Measurements from ENCODE around the gene SLC22A13. TPM values are rescaled to one million over a fixed set of nuclear protein-coding genes. Genes with fewer than 3 reads are reported as not detected.
"Not testable (repeated sequence)": the region's sequence is repeated elsewhere in the genome, so short reads cannot be mapped to it uniquely, and the experiment has no call there.

The SLC22A13 gene, protein sequence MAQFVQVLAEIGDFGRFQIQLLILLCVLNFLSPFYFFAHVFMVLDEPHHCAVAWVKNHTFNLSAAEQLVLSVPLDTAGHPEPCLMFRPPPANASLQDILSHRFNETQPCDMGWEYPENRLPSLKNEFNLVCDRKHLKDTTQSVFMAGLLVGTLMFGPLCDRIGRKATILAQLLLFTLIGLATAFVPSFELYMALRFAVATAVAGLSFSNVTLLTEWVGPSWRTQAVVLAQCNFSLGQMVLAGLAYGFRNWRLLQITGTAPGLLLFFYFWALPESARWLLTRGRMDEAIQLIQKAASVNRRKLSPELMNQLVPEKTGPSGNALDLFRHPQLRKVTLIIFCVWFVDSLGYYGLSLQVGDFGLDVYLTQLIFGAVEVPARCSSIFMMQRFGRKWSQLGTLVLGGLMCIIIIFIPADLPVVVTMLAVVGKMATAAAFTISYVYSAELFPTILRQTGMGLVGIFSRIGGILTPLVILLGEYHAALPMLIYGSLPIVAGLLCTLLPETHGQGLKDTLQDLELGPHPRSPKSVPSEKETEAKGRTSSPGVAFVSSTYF
- not detected for total RNA-seq
- long read RNA-seq = 0 reads

DNA sequence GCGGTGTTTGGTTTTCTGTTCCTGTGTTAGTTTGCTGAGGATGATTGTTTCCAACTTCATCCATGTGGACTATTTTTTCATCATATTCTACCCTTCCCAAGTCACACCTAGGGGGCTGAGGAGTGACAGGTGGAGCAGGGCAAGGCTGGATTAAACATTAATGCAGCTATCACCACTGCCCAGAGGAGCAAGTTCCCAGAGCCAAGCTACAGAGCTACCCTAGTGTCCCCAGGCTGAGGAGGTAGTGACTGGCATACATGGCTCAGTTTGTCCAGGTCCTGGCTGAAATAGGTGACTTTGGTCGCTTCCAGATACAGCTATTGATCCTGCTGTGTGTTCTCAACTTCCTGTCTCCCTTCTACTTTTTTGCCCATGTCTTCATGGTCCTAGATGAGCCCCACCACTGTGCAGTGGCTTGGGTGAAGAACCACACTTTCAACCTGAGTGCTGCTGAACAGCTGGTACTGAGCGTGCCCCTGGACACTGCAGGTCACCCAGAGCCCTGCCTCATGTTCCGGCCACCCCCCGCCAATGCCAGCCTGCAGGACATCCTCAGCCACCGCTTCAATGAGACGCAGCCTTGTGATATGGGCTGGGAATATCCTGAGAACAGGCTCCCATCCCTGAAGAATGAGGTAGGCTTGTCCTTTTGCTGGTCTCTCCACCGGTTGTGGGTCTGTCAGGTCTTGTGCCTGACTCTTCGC is at the start of gene SLC22A13:
SLC22A13 (plus strand) TSS at position 209 of the 704 bp plus-strand sequence; CDS start at position 258, 49 bp downstream.
- intact Hi-C loops (cut with micrococcal nuclease) = no loop called here
- no peak for DNase-seq
- no peak for ATAC-seq

DNA sequence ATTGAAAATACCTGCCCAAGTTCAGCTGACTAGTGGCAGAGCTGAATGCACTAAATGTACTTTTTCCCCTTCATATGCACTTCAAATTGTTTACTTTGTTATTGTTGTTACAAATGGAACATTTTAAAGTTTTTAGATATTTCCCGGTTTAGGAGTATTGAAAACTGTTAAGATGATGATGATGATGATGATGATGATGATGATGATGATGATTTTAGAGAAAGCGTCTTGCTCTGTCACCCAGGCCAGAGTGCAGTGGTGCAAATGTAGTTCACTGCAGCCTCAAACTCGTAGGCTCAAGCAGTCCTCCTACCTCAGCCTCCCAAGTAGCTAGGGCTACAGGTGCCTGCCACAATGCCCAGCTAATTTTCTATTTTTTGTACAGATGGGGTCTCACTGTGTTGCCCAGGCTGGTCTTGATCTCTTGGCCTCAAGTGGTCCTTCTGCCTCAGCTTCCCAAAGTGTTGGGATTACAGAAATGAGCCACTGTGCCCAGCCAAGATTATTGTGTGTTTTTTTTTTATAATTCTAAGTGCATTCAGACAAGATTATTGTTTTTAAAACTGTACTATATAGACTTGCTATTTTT is 45.9 kb upstream of the SLC22A13 start:
- intact Hi-C loops (cut with micrococcal nuclease) = no loop called here
- DNase-seq (no peak), ATAC-seq (no peak)

DNA sequence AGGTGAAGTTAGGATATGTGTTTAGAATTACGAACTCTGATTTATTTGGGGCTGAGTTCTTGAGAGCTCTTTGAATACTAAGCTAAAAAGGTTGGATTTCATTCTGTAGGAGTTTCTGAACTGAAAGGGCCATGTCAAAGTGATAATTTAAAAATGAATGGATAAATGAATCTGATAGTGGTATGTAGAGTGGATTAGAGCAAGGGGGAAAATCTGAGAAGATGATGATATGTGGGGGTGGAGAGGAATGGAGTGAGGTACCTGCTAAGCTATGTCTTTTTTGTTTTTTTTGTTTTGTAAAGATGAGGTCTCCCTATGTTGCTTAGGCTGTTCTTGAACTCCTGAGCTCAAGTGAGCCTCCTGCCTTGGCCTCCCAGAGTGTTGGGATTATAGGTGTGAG is 44.6 kb upstream of the SLC22A13 start:
- intact Hi-C loops (cut with micrococcal nuclease) = no loop called here
- DNase-seq = no peak
- ATAC-seq = no peak

DNA sequence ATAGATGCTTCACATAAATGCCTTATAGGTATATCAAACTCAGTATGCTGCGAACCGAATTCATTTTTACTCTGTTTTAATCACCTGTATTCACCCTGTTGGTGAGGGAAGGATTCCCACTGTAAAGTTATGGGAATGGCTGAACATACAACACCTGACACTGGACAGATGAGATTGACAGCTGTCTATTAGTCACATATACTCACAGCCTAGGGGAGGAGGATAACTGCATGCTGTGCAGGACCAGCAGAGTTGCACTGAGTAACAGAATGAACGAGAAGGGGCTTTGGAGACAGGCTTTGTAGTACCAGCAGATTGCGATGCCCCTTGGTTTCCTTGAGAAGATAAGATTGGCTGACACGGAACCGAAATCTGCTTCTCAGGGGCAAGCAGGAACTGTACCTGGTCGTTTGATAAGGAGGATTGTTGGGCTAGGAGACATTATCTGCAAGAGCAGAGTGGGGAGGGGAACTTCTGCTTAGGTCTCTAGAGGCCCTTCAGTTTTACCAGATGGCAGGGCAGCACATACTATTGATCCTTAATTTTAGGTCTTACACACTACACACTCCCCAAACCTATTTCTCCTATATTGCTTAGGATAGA is 43.5 kb upstream of the SLC22A13 start:
- ATAC-seq (no peak), DNase-seq (no peak)
- intact Hi-C loops (cut with micrococcal nuclease) = no loop called here

DNA sequence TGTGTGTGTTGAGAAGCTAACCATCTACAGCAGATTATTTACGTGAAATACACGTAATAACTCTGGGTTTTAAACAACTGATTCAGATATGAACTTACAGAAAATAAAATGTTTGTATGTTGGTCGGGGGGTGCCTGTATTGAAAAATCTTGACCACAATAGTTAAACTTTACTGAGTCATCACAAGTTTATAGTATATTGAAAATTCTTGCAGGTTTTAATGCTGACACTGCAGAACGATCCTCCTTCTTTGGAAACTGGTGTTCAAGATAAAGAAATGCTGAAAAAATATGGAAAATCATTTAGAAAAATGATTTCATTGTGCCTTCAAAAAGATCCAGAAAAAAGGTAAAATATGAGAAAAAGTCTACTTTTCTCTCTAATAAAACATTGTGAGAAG is 41.3 kb upstream of the SLC22A13 start:
- intact Hi-C loops (cut with micrococcal nuclease) = no loop called here
- no peak for ATAC-seq
- no peak for DNase-seq

DNA sequence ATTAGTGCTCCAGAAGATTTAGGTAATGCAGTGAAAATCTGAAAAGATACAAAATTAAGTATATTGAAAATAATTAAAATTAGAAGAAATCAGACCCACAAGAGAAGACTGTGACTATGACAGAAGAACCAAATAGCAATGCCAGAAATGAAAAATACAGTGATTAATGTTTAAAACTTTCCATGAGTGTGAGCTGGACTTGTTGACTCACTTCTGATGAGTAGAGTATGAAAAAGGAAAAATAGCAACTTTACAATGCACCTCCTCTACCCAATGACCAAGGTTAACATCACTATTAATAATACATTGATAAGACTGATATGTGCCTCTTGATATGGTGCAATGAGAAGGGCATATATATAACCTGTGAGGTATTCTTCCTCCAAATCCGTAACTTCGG is 39.3 kb upstream of the SLC22A13 start:
- ATAC-seq (no peak), DNase-seq (no peak)
- intact Hi-C loops (cut with micrococcal nuclease) = no loop called here

DNA sequence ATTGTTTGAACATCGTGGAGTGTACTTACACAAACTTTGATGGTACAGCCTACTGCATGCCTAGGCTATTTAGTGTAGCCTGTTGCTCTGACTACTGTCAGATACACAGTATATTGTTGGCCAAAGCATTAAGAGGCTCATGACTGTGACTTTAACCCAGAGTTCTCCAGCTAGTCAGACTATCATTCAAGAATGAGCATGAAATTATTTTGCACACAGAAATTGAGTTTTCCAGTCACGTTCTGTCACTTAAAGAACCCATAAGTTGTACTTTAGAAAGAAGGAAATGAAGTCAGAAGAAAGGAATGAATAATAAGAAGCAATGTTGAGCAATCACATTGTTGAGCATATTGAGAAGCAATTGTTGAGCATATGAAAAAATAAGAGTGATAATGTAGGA is 37.6 kb upstream of the SLC22A13 start:
- intact Hi-C loops (cut with micrococcal nuclease) = no loop called here
- peak; percentile 82 for ATAC-seq

DNA sequence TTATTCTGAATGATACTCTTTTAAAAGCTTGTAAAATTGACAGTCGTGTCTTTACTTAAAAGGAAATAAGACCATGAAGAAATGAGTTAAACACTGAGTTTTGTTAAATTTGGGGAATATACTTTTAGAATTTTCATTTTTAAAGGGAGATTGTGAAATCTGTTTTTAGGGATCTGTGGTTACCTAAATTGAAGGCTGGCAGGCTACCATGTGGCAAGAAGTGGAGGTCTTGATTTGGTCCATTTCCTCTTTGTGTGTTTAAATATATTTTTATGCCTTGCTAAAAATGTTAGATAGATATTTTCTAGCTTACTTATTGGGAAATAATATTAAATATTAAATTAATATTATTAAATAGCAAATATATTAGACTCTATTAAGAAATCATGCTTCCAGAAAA is 36.6 kb upstream of the SLC22A13 start:
- intact Hi-C loops (cut with micrococcal nuclease) = no loop called here
- DNase-seq (no peak), ATAC-seq (no peak)

More for the DNA sequence above, 37.6 kb upstream of the SLC22A13 start:
- DNase-seq = no peak

DNA sequence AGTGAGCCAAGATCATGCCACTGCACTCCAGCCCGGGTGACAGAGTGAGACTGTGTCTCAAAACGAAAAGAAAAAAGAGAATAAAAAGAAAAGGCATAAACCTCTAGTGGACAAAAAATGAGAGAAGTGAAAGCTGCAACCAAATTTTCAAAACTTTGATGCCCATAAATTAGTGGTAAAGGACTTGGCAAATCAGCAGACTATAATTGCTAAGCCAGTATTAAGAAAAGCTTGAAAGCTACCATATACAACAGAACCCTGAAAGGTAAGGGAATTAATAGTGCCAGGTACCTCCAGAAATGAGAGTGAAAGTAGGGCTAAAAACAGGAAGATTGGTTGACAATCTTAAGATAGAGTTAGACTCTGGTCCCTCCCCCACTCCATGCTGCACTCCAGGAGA is 32.9 kb upstream of the SLC22A13 start:
- intact Hi-C loops (cut with micrococcal nuclease) = no loop called here
- no peak for ATAC-seq
- no peak for DNase-seq

DNA sequence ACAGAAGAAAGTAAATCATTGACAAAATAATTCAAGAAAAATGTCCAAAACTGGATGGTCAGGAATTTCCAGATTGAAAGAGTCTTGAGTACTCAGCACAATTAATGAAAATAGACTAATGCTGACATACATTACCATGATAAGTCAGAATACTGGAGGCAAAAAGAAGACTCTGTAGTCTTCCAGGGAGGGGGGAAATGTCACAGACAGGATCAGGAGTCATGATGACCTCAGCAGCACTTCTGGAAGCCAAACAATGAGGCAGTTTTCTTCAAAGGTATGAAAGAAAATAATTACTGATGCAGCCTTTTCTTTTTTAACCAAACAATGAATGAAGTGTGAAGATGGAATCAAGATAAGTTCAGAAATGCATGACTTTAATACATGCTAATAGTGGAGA is 30.1 kb upstream of the SLC22A13 start:
- DNase-seq (no peak), ATAC-seq (no peak)
- intact Hi-C loops (cut with micrococcal nuclease) = no loop called here

DNA sequence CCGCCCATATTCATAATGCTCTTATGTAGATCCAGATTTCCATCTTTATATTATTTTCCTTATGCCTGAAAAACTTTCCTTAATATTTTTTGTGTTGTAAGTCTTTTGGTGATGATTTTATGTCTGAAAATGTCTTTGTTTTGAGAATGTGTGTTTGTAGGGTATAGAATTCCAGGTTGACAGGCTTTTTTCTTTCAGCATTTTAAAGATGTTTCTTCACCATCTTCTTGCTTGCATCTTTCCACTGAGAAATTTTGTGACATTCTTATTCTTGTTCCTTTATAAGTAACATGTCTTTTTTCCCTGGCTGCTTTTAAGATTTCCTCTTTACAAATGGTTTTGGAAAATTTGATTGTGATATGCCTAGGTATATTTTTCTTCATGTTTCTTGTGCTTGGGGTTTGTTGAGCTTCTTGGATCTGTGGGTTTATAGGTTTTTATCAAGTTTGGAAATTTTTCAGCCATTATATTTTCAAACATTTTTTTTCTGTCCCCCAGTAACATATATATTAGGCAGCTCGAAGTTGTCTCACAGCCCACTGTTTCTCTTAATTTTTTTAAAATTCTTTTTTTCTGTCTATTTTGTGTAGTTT is 27.1 kb upstream of the SLC22A13 start:
- no peak for ATAC-seq
- intact Hi-C loops (cut with micrococcal nuclease) = no loop called here
- DNase-seq = no peak

DNA sequence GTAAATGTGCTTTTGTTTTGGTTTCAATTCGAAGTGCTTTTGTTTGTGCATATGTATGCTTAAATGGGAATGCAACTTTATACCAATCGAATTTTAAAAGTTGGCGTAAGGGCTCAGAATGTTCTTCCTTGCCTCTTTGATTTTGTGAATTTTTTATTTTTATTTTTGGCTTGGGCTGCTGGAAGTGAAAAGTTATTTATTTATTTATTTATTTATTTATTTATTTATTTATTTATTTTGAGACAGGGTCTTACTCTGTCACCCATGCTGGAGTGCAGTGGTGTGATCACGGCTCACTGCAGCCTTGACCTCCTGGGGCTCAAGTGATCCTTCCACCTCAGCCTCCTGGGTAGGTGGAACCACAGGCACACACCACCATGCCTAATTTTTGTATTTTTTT is 22.8 kb upstream of the SLC22A13 start:
- DNase-seq; intact Hi-C loops (cut with micrococcal nuclease); ATAC-seq: not testable (repeated sequence)

DNA sequence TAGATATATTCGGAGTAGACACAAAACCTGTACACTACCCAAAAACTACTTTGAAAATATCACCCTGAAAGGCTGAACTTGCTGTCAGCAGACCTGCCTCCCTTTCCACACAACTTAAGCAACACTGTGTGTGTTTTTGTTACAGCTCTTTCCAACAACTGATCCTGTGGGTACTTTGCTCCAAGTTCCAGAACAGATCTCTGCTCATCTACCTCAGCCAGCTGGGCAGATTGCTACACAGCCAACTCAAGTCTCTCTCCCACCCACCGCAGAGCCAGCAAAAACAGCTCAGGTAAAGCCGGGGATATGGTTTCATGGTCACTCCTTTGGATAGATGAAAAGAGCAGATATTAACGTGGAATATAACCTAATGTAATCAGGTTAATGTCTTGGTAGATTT is 19.7 kb upstream of the SLC22A13 start:
- no peak for ATAC-seq
- intact Hi-C loops (cut with micrococcal nuclease) = no loop called here

DNA sequence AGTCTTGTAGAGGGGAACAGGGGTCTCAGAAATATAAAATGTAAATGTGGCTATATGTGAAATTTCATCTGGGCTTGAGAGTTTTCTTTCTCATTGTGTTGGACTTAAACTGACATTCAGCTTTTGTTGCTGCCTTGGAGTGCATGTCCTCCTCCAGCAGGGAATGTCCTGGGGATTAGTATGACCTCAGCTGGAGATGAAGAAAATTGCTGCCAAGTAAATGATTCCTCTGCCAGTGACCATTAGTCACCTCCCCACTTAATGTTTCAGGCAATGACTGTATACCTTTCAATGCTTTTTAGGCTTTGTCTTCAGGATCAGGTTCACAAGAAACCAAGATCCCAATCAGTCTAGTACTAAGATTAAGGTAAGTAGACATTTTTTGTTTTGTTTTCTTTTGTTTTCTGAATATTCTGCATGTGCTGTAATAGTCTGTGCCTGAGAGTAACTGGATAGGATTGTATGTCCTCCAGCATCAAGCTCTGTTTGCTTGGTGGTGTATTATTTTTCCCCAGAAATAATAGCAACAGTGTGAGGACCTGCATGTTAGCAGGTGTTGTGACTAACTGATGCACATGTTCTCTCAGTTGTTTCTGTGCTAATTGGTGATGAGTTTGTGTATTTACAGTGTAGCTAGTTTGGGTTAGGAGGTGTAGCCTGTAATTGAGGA is 18.1 kb upstream of the SLC22A13 start:
- DNase-seq = no peak
- ATAC-seq = peak; percentile 95
- intact Hi-C loops (cut with micrococcal nuclease) = no loop called here

More for the DNA sequence above, 19.7 kb upstream of the SLC22A13 start:
- DNase-seq = no peak

DNA sequence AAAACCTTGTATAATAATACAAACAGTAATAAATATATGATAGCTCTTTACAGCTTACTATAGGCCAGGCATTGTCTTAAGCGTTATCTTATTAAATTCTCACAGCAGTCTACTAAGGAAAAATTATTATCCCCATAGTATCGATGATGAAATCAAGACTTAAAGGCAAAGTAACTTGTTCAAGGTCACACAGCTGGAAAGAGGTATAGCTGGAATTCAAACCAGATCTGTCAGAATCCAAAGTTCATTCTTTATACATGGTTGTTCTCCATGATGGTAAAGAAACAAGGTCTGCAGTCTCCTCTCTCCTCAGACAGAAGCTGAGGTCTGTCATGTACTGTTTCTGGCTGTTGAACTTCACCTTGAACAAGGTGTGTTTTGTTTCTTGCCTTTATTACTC is 15.4 kb upstream of the SLC22A13 start:
- DNase-seq = no peak
- intact Hi-C loops (cut with micrococcal nuclease) = no loop called here
- no peak for ATAC-seq

DNA sequence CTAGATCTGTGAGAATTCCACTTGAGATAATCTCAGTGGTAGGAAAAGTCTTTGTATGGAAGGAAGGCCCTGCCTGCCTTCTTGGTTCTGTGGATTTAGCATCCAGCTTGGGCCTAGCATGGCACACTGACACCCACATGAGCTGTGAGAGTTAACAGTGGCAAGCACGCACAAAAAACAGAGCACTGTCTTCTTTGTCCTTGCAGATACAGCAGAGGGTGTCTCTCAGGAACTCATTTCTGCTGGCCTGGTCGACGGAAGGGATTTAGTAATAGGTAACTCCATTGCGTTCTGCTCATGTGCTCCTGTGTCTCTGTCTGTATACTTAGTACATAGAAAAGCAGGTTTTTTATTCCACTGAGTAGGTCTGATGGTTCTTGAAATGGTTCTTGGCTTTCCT is 14.4 kb upstream of the SLC22A13 start:
- peak; percentile 16 for ATAC-seq

DNA sequence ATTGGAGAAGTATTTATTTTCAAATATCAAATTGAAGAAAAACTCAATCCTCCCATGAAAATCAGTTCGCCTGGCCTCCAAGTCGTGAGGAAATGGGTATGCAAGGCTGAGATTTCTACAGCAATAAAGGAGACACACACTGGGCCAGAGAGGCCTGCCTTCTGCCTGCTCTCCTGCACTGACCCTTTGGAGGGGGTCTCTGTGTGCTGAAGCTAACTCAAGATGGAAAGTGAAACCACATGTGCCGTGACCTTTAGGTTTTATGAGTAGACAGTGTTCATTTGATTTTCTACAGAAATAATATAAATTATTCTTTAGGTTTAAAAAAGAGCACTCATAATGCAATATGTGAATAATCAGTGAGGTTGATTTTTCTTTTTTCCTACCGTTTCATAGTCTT is 11.9 kb upstream of the SLC22A13 start:
- no peak for ATAC-seq
- intact Hi-C loops (cut with micrococcal nuclease) = no loop called here
- DNase-seq = no peak

More for the DNA sequence above, 14.4 kb upstream of the SLC22A13 start:
- intact Hi-C loops (cut with micrococcal nuclease) = no loop called here
- DNase-seq = no peak

DNA sequence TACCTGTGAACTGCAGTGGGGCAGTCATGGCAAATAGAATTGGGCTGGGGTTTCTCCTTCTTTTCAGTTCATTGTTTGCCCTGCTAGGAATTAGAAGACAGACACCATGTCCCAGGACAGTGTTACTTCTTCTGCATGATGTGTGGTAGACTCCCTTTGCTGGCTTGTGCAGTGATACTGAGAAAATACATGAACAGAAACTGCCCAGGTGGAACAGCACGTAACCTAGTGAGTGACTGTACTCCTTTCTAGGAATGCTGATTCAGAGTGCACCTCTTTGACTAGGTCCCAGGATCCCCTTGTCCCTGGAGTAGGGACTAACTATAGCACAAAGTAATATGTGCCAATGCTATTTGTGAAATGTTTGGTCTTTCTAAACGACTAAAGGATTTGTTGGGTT is 10.7 kb upstream of the SLC22A13 start:
- DNase-seq = no peak
- intact Hi-C loops (cut with micrococcal nuclease) = no loop called here
- no peak for ATAC-seq

DNA sequence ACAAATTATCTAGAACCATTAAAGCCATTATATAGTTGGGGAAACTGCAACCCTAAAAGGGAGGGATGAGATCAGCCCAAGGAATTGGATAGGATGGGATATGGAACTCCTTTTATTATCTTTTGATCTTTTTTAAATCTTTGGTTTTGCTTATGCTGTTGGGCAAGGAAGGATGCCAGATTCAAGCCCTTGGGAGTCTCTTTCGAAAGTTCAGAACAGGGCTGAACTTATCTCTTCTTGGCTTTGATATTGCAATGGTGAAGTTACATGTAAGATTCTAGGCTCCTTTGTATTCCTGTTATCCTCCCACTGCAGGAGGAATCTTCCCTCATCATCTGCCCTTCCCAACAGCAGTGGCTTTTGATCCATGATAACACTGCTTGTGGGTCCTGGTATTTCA is 10.0 kb upstream of the SLC22A13 start:
- DNase-seq (no peak), ATAC-seq (no peak)
- intact Hi-C loops (cut with micrococcal nuclease) = no loop called here

All from left ventricle myocardium superior (tissue), 1 donor.